Germinal center (tissue), 1 donor: ENCODE measurements around the gene TRMT6.

Experiments used
- DNase-seq: peaks from one replicate; pipeline ENCODE4 v3.0.0; 2012; ENCODE audit warnings: mixed read lengths, low spot score

The TRMT6 gene

DNA sequence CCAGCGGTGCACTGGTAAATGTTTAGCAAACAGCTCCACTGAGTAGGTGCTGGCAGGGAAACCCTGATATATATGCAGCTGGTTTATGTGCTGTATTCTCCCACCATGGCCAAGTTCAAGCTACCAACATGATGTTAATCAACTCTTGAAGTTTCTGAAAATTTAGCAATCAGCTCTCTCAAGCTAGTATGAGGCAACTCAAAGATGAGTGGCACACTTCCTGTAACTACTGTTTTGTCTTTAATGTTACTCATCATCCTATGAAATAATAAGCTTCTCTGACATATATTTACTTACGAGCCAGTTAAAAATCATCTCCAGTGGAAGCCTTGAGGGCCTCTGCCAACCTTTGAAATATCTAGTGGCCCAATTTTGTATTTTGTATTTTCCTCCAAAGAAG, 54.7 kb downstream of the TRMT6 start:
- DNase-seq = no peak

DNA sequence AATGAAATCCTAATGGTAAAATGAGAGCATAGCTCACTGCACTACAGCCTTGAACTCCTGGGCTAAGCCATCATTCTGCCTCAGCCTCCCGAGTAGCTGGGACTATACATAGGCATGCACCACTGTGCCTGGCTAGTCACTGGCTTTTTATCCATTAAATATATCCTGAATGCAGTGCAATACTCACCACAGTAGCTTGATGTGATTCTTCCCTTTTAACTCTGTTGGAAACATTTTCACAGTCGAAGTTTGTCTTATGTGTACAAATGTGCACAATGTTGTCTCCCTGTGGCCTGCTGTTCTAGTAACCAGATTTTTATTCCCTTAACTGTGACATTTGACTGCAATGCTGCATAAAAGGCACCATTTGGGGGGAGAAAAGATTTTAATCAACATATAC, 56.7 kb downstream of the TRMT6 start:
- DNase-seq = no peak

DNA sequence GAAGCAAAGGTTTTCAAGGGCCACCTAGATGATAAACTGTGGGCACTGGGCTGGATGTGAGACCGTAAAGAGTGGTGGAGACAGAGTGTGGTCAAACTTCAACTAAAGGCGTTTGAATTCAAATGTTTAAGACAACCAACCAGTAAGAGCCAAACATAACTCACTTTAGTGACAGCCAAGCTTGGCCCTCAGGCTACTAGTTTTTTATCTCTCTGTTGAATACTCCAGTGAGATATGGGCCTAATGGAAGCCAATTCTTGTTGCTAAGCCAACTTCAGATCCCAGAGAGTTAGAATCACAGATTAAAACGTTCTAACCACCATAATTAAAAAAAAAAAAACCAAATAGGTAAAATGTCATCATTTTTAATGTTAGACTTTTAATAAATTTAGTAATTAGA, 57.3 kb downstream of the TRMT6 start:
- DNase-seq = no peak

DNA sequence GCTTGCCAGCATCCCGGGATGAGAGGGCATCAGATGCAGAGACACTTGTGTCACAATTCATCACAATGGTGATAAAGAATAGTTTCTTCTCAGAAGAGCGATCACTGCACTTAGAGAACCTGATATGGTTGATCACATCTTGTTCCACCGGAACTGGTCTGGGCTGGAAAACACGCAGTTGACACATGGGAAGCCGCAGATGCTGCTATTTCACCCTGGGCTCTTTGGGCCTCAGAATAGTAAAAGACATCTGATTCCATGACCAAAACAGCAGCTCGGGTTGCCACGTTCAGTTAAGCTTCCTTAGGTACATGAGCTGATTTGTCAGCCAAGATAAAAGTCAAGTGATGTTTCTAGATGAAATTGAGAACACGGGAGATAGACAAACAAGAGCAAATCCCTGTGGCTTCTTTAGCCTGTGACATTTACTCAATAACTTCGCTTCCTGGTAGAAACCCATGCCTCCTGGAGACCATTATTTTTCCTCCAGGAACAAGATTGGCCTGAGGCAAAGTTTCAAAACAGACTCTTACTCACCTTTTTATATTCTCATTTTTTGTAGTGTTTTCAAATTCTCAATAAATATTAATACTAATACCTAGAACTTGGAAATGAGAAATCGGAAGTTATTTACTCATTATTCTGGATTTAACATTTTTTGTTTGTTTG, 59.4 kb downstream of the TRMT6 start:
- DNase-seq = no peak

DNA sequence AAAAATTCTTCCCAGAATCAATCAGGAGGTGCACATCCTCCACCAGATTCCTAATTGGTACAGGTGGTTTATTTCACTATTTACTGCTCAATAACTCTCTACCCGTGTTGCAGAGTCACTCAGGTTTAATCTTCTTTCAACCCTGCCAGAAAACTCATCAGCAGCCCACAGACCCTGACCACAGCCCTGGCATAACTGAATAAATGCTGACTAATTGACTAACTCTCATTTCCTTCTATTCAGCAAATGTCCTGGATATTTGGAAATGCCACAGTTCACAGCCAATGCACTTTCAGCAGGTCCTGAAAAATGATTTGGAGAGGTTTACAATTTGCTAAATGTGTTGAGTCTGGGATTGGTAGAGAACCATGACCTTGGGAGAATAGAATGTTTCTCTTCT, 62.3 kb downstream of the TRMT6 start:
- no peak for DNase-seq

DNA sequence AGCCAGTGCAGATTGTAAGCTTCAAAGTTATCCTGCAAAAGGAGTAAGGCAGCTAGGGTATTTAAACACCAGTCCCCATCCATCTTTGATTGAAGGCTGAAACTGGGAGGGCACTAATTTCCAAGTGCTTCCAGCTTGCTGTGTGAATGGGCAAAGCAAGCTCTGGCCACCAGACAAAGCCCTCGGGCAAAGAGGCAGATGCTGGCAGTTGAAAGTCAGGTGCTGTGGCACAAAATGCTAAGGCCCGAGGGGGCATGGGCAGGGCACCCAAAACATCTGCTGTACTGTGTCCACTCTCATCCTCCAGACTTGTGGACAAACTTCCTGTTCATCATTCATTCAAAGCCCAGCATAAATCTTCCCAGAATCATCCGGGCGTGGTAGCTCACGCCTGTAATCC, 62.9 kb downstream of the TRMT6 start:
- DNase-seq = no peak
